ENCODE measurements around the gene PRKCZ. TPM values are rescaled to one million over a fixed set of nuclear protein-coding genes. Genes with fewer than 3 reads are reported as not detected.

Gene PRKCZ
- total RNA-seq, 3 donors from 2014 or later (not counting 1 experiment from before 2014, with no cell fraction given): 25.1 to 37.1 (median 30.5) TPM

GRCh38 chr1:2180297-2181245 lies 130.4 kb downstream of the PRKCZ start:
- H3K4me3 Mint-ChIP-seq: no peak overlapping the region
- no peaks in the 10 kb centered on the region for H3K36me3 Mint-ChIP-seq
- H3K9me3 ChIP-seq (ENCODE audit: control insufficient read depth, insufficient read depth, low read length): no peaks in the 10 kb centered on the region
- no peak overlapping the region for H3K27ac ChIP-seq (ENCODE audit: low read length)
- no peak overlapping the region for H3K27ac Mint-ChIP-seq
- ATAC-seq (no peak), DNase-seq (no peak)
- no peaks in the 10 kb centered on the region for H3K27me3 ChIP-seq (ENCODE audit: control insufficient read depth, insufficient read depth, low read length)
- no peak overlapping the region for H3K4me3 ChIP-seq (ENCODE audit: low read length)
- intact Hi-C loops (cut with micrococcal nuclease): no loop called here
- 92% methylated on average over 58 of the region's 58 CpGs for WGBS (ENCODE audit: insufficient coverage)
- H3K27me3 Mint-ChIP-seq (ENCODE audit: low read depth in 2 of 2): no peaks in the 10 kb centered on the region
- TF ChIP-seq, protein P1, sequence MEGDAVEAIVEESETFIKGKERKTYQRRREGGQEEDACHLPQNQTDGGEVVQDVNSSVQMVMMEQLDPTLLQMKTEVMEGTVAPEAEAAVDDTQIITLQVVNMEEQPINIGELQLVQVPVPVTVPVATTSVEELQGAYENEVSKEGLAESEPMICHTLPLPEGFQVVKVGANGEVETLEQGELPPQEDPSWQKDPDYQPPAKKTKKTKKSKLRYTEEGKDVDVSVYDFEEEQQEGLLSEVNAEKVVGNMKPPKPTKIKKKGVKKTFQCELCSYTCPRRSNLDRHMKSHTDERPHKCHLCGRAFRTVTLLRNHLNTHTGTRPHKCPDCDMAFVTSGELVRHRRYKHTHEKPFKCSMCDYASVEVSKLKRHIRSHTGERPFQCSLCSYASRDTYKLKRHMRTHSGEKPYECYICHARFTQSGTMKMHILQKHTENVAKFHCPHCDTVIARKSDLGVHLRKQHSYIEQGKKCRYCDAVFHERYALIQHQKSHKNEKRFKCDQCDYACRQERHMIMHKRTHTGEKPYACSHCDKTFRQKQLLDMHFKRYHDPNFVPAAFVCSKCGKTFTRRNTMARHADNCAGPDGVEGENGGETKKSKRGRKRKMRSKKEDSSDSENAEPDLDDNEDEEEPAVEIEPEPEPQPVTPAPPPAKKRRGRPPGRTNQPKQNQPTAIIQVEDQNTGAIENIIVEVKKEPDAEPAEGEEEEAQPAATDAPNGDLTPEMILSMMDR (IDR thresholded peaks at IDR 0.05): no peak
- peaks cover 4% of the 10 kb centered on the region for H3K36me3 ChIP-seq (ENCODE audit: control insufficient read depth, insufficient read depth, low read length)
- H3K4me1 ChIP-seq (ENCODE audit: control insufficient read depth, insufficient read depth, low read length): no peaks in the 10 kb centered on the region
- no peaks in the 10 kb centered on the region for H3K9me3 Mint-ChIP-seq
- peaks cover 0 to 3% of the 10 kb centered on the region in 2 donors for H3K4me1 Mint-ChIP-seq

- Mint-ChIP-seq H3K36me3 (no peaks in the 10 kb centered on the region), H3K4me3 (no peak overlapping the region), H3K9me3 (no peaks in the 10 kb centered on the region), H3K27me3 (ENCODE audit: low read depth in 2 of 2) (no peaks in the 10 kb centered on the region), H3K27ac (no peak overlapping the region), H3K4me1 (peaks cover 0 to 3% of the 10 kb centered on the region in 2 donors)
- peaks cover 2% of the 10 kb centered on the region for H3K36me3 ChIP-seq (ENCODE audit: control insufficient read depth, insufficient read depth, low read length)
- DNase-seq (no peak), ATAC-seq (no peak)
- H3K27me3 ChIP-seq (ENCODE audit: control insufficient read depth, insufficient read depth, low read length): no peaks in the 10 kb centered on the region
- 96% methylated on average over 14 of the region's 14 CpGs for WGBS (ENCODE audit: insufficient coverage)
- no peaks in the 10 kb centered on the region for H3K4me1 ChIP-seq (ENCODE audit: control insufficient read depth, insufficient read depth, low read length)
- no peak overlapping the region for H3K4me3 ChIP-seq (ENCODE audit: low read length)
- intact Hi-C loops (cut with micrococcal nuclease): no loop called here
- H3K9me3 ChIP-seq (ENCODE audit: control insufficient read depth, insufficient read depth, low read length): no peaks in the 10 kb centered on the region
- H3K27ac ChIP-seq (ENCODE audit: low read length): no peak overlapping the region
- TF ChIP-seq, protein P1 (IDR thresholded peaks at IDR 0.05): no peak
Measured at GRCh38 chr1:2181271-2181670, 131.1 kb downstream of the PRKCZ start.

GRCh38 chr1:2181752-2182151 lies 131.5 kb downstream of the PRKCZ start:
- H3K27me3 Mint-ChIP-seq (ENCODE audit: low read depth in 2 of 2): no peaks in the 10 kb centered on the region
- H3K36me3 ChIP-seq (ENCODE audit: control insufficient read depth, insufficient read depth, low read length): peaks cover 2% of the 10 kb centered on the region
- H3K4me3 Mint-ChIP-seq: no peak overlapping the region
- no peaks in the 10 kb centered on the region for H3K4me1 ChIP-seq (ENCODE audit: control insufficient read depth, insufficient read depth, low read length)
- H3K9me3 Mint-ChIP-seq: no peaks in the 10 kb centered on the region
- peaks cover 0 to 3% of the 10 kb centered on the region in 2 donors for H3K4me1 Mint-ChIP-seq
- intact Hi-C loops (cut with micrococcal nuclease): no loop called here
- no peak overlapping the region for H3K27ac ChIP-seq (ENCODE audit: low read length)
- no peaks in the 10 kb centered on the region for H3K9me3 ChIP-seq (ENCODE audit: control insufficient read depth, insufficient read depth, low read length)
- TF ChIP-seq, protein P1 (IDR thresholded peaks at IDR 0.05): no peak
- DNase-seq (no peak), ATAC-seq (no peak)
- H3K36me3 Mint-ChIP-seq: no peaks in the 10 kb centered on the region
- no peak overlapping the region for H3K27ac Mint-ChIP-seq
- H3K4me3 ChIP-seq (ENCODE audit: low read length): no peak overlapping the region
- 88% methylated on average over 11 of the region's 11 CpGs for WGBS (ENCODE audit: insufficient coverage)
- no peaks in the 10 kb centered on the region for H3K27me3 ChIP-seq (ENCODE audit: control insufficient read depth, insufficient read depth, low read length)
